Umbilical cord (tissue), 2 donors: ENCODE results near the gene GRK3. TPM values are rescaled to one million over a fixed set of nuclear protein-coding genes. Genes with fewer than 3 reads are reported as not detected.
"Not testable (repeated sequence)": the region's sequence is repeated elsewhere in the genome, so short reads cannot be mapped to it uniquely, and the experiment has no call there.

ENCODE experiments used
- DNase-seq: peaks from one replicate; pipeline ENCODE4 v3.0.0-alpha.2; 2015; ENCODE audit warnings: low spot score
- total RNA-seq: library from RNA; depleted of rRNA; stranded (reverse); fragments of >200 nt; gene quantifications from one replicate; pipeline ENCODE4 v1.2.3, GENCODE V29; 2014; ENCODE audit warnings: low replicate concordance; ENCODE audit not compliant: insufficient read depth

GRK3 gene
- total RNA-seq, 1 donor from 2014 or later = 8.9 TPM

GRCh38 chr22:25697181-25697664 lies 132.7 kb downstream of the GRK3 start:
- DNase-seq = no peak

GRCh38 chr22:25697978-25698377 lies 133.5 kb downstream of the GRK3 start:
- DNase-seq = no peak

GRCh38 chr22:25698461-25698860 lies 134.0 kb downstream of the GRK3 start:
- no peak for DNase-seq

DNA sequence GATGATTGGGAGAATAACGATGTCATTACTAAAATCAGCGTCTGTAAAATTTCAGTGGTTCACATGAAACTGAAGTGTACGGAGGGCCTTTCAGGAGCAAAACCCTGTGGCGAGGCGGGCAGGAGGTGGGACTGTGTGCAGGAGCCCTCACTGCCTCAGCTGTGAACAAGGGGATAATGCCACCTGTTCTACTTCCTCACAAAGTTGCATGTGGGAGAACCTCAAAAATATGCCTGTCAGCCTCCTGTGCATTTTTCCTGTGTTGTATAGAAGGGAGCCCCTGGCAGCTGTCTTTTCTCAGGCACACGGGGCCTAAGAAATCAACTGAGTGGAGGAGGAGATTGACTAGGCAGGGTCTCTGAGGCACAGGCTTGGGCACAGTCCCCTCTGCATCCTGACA lies 134.5 kb downstream of the GRK3 start:
- no peak for DNase-seq

DNA sequence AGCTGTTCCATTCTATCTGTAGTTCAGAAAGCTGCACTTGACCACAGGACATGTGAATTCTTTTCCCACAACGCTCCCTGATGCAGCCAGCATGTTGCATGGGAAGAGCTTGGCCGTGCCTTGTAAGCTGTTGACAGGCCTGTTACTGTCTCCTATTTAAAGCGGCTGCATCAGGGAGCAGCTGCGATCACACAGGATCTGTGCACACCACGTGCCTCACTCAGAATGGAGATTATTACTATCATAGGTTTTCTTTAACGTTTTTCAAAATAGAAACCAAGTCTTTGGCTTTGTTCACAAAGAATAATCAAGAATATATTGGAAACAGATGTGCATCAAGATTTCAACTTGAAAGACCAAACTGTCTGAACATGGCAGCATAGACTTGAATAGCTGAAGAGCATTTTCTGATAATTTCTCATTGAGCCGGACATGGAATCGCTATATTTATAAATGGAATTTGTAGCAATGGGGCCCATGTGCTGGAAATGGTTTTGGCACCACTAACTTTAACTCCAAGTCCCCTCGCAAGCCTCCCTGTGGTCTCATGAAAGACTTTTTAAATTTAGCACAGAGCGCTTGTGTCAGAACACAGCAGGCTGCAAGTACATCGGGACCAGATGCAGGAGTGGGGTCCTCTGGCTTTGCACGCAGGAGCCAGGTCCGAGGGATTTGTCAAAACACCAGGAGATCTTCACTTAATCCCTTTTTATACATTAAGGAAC lies 136.7 kb downstream of the GRK3 start:
- DNase-seq = peak; percentile 78

DNA sequence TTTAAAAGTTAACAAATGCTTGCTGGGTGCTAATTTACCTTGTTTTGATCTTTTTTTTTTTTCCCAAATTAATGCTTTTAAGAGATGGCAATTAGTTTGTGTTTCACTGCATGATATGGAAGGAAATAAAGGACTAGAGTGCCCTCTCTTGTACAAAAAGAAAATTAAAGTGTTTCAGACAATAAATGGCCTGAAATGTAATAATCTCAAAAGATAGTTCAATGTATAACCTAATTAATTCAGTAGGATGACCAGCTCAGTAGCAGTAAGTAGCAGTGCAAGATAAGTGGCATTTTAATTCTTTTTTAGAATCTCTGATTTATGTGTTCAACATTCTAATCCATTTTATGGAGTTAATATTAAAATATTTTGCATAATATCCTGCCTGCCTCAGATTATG lies 137.6 kb downstream of the GRK3 start:
- DNase-seq = peak; percentile 24

DNA sequence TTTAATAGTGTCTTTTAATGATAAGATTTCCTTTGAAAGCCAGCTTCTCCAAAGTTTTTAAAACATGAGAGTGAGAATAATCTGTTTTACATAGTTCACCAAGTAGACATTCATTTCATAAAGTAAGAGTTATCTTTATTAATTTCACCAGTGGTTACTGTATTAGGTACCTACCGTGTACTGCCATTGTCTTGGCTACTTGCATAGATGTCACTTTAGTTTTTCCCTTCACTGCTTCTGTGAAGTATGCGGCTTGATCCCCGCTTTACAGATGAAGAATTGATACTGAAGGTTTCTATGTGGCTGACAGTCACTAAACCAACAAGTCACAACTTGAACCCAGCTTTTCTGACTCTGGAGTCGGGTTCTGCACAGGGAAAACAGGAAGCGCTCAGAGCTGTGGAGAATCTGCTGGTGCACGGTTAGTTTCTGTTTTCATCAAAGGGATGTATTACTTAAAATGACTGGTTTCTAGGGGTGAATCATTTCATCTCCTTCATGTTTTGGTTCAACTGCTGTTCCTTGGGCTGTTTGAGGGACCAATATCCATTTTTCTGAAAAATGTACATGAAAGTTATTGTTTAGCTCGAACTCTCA lies 138.2 kb downstream of the GRK3 start:
- no peak for DNase-seq

DNA sequence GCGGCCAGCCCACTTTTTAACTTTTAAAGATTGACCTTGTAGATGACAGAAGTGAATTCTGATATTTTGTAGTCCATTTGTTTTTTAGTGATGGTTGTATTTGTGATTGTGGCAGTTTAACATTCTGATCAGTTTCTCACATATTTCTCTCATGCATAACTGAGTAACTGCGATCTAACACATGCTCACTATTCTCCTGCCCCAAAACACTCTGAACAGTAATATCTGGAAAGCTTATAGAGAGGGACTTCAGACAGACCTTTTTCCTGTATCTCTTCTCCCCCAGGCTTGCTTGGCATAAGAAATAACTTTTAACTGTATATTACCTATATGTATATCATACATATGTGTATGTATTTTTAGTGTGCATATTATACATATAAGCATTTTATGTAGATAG lies 140.2 kb downstream of the GRK3 start:
- no peak for DNase-seq

GRCh38 chr22:25706197-25706596 lies 141.7 kb downstream of the GRK3 start:
- DNase-seq = no peak

- DNase-seq = not testable (repeated sequence)
Measured at GRCh38 chr22:25708430-25708829, 144.0 kb downstream of the GRK3 start.

DNA sequence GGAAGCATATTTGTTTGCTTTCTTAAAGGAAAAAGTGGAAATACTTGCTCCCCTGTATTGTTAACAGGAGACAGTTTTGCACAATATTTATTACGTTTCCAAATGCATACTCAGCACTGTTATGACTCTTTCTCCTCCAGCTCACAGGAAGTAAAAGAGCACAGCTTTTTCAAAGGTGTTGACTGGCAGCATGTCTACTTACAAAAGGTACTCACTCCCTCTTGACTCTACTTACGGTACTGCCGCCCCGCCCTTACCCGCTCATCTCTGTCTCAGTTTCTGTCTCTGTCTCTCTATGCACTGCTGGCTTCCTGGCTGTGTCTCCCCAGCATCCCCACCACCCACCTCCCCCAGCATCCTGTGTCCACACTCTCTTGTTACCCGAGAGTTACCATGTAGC lies 145.3 kb downstream of the GRK3 start:
- DNase-seq = no peak

DNA sequence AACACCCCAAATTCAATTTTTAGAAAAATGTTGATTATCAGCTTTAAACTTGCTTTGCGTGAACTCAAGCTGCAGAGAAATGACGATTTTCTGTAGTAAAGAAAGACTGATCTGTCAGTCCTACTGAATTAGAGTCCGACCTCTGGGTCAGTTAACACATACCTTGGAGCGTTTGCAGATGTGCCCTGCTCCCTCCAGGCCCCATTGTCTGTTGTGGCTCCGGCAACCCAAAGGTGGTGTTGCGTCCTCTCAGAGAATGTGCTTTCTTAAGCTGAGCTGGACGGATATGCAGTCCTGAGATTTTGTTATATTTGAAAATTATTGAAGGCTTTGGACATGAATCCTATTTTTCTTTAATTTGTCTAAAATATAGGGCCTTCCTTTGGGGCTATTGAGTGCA lies 146.0 kb downstream of the GRK3 start:
- DNase-seq = no peak

- no peak for DNase-seq
Measured at GRCh38 chr22:25711491-25711890, 147.0 kb downstream of the GRK3 start.

- DNase-seq = no peak
Measured at GRCh38 chr22:25712661-25713400, 148.4 kb downstream of the GRK3 start.

DNA sequence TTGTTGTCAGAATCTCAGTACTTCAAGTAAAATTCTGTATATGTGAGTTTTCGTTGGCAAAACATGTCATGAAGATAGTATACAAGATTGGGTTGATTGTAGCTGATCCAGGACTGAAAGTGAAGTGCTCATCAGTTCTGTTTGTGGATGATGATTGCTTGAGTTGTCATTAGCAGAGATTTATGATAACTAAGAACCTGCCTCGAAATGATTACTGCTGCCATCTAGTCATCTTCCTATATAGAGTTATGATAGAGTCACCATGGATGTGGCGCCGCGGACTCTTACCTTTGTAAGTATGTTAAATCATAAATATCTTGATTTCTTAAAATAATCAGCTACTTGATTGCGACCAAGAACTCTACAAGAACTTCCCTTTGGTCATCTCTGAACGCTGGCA lies 149.6 kb downstream of the GRK3 start:
- no peak for DNase-seq

GRCh38 chr22:25714739-25715138 lies 150.3 kb downstream of the GRK3 start:
- no peak for DNase-seq

- DNase-seq = no peak
Measured at GRCh38 chr22:25716637-25717036, 152.2 kb downstream of the GRK3 start.

DNA sequence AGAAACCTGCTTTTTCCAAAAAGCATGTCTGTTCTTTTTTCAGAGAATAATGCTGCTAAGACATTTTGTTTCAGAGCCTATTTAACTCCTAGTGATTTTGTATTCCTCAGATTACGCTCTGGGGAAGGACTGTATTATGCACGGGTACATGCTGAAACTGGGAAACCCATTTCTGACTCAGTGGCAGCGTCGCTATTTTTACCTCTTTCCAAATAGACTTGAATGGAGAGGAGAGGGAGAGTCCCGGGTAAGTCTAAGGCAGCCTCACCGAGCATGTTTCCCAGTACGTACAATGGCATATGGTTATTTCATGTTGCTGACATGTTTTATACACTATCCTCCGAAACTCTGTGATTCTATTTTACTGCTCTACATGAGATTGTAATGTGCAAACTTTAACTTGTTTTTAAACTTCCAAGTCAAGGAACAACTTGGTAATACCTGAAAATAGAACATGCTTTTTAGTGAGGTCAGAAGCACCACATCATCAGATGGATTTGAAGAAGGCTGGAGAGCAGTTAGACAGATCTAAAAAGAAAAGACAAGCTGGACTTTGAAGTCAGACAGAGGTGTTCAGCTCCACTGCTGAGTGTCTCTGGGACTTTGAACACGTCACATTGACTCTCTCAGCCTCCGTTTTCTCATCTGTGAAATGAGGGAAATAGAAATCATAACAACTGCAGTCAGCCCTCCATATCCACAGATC lies 153.8 kb downstream of the GRK3 start:
- DNase-seq = peak; percentile 52

- DNase-seq = no peak
Measured at GRCh38 chr22:25722223-25722622, 157.7 kb downstream of the GRK3 start.

DNA sequence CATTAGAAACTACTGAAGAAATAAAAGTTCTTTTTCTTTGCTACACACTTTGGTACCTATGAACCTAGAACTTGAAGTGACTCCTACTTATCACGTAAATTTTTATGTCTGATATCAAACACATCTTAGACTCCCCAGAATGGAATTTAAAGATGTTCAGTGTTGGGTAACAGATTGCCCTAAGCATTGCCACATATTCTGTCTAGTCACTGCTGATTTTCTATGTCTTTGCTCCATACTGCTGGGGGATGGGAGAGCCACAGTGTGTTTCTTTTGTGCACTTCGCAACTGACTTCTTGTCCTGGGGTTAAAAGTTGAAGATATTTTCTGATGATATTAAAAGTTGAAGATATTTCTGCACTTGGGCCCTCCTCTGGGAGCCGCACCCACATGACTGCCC lies 158.2 kb downstream of the GRK3 start:
- DNase-seq = no peak

GRCh38 chr22:25726241-25726640 lies 161.8 kb downstream of the GRK3 start:
- DNase-seq = peak; percentile 41

- DNase-seq = no peak
Measured at GRCh38 chr22:25728071-25728470, 163.6 kb downstream of the GRK3 start.
